GM23338 (cell line): ENCODE data around the gene PUM2. TPM values are rescaled to one million over a fixed set of nuclear protein-coding genes. Genes with fewer than 3 reads are reported as not detected.

ENCODE experiments used
- ATAC-seq: fragments of 200-7000 bp; cut with Tn5 transposase; 3 replicates; pipeline ENCODE4 v1.9.1; 2020
- DNase-seq: peaks from one replicate; pipeline ENCODE4 v3.0.0-alpha.2; 2015; ENCODE audit warnings: low spot score
- H2AFZ ChIP-seq: fragments of 200-600 bp; sonication (generic); 2 replicates; pipeline ENCODE4 v1.8.0; 2016; ENCODE audit warnings: antibody characterized with exemption, mild to moderate bottlenecking, moderate library complexity
- H3F3A ChIP-seq: fragments of 200-600 bp; sonication (generic); replicated peaks from 2 replicates; pipeline ENCODE4 v1.8.0; 2017; ENCODE audit warnings: antibody characterized with exemption, mixed run types, low read depth
- H3K27ac ChIP-seq: fragments of 200-600 bp; sonication (generic); 2 replicates; pipeline ENCODE4 v1.6.1; 2016; ENCODE audit warnings: low read depth
- H3K27me3 ChIP-seq: fragments of 200-600 bp; sonication (generic); 2 replicates; pipeline ENCODE4 v1.8.0; 2016; ENCODE audit warnings: mild to moderate bottlenecking, mixed run types, moderate library complexity; ENCODE audit not compliant: insufficient read depth
- H3K36me3 ChIP-seq: fragments of 200-600 bp; sonication (generic); 2 replicates; pipeline ENCODE4 v1.8.0; 2016; ENCODE audit warnings: mild to moderate bottlenecking; ENCODE audit not compliant: insufficient read depth
- H3K4me1 ChIP-seq: fragments of 200-600 bp; sonication (generic); 2 replicates; pipeline ENCODE4 v1.8.0; 2016; ENCODE audit warnings: mild to moderate bottlenecking, moderate library complexity; ENCODE audit not compliant: insufficient read depth
- H3K4me2 ChIP-seq: fragments of 200-600 bp; sonication (generic); 2 replicates; pipeline ENCODE4 v1.7.1; 2017; ENCODE audit warnings: mixed run types
- H3K4me3 ChIP-seq: fragments of 200-600 bp; sonication (generic); 2 replicates; pipeline ENCODE4 v1.6.1; 2016; ENCODE audit warnings: mixed run types
- H3K79me2 ChIP-seq: fragments of 200-600 bp; sonication (generic); replicated peaks from 2 replicates; pipeline ENCODE4 v1.8.0; 2017; ENCODE audit warnings: mild to moderate bottlenecking; ENCODE audit not compliant: insufficient read depth
- H3K9me2 ChIP-seq: fragments of 200-600 bp; sonication (generic); 2 replicates; pipeline ENCODE4 v1.8.0; 2017; ENCODE audit not compliant: insufficient read depth
- H4K20me1 ChIP-seq: fragments of 200-600 bp; sonication (generic); replicated peaks from 2 replicates; pipeline ENCODE4 v1.8.0; 2017; ENCODE audit warnings: mild to moderate bottlenecking; ENCODE audit not compliant: insufficient read depth
- H3K27ac Mint-ChIP-seq: 2 replicates; pipeline ENCODE4 v1.8.0; 2020; ENCODE audit warnings: inconsistent platforms, mild to moderate bottlenecking, moderate library complexity, mixed read lengths
- H3K27me3 Mint-ChIP-seq: 3 replicates; pipeline ENCODE4 v1.8.0; 2022; ENCODE audit warnings: low read depth, mild to moderate bottlenecking, moderate library complexity, mixed read lengths, inconsistent platforms; ENCODE audit not compliant: insufficient read depth, poor library complexity
- H3K36me3 Mint-ChIP-seq: 3 replicates; pipeline ENCODE4 v1.8.0; 2021; ENCODE audit warnings: low read depth, mild to moderate bottlenecking, inconsistent platforms, moderate library complexity, mixed read lengths
- H3K4me1 Mint-ChIP-seq: 3 replicates; pipeline ENCODE4 v1.8.0; 2020; ENCODE audit warnings: mild to moderate bottlenecking, inconsistent platforms, mixed read lengths
- H3K4me3 Mint-ChIP-seq: 3 replicates; pipeline ENCODE4 v1.8.0; 2021; ENCODE audit warnings: moderate library complexity, mild to moderate bottlenecking, inconsistent platforms, mixed read lengths
- H3K9me3 Mint-ChIP-seq: 3 replicates; pipeline ENCODE4 v1.8.0; 2020; ENCODE audit warnings: moderate library complexity, mild to moderate bottlenecking, inconsistent platforms, mixed read lengths
- CREB1 ChIP-seq: fragments of 250-450 bp; sonication (Bioruptor Pico); IDR thresholded peaks from 2 replicates; pipeline ENCODE4 v1.5.0; 2020; ENCODE audit warnings: low read depth, mild to moderate bottlenecking, moderate library complexity
- EZH2phosphoT487 ChIP-seq: fragments of 200-600 bp; sonication (generic); IDR thresholded peaks from one replicate; pipeline ENCODE4 v1.8.1; 2018; ENCODE audit warnings: antibody characterized with exemption; ENCODE audit not compliant: unreplicated experiment
- JUNB ChIP-seq: IDR thresholded peaks from one replicate; pipeline ENCODE4 v1.6.1; 2016; ENCODE audit warnings: antibody characterized with exemption; ENCODE audit not compliant: unreplicated experiment
- NANOG ChIP-seq: IDR thresholded peaks from 2 replicates; pipeline ENCODE4 v1.6.1; 2016; ENCODE audit warnings: antibody characterized with exemption, borderline replicate concordance
- STAT1 ChIP-seq: IDR thresholded peaks from one replicate; pipeline ENCODE4 v1.6.1; 2016; ENCODE audit warnings: antibody characterized with exemption; ENCODE audit not compliant: unreplicated experiment
- ZNF114 ChIP-seq: fragments of 250-450 bp; sonication (Bioruptor Pico); IDR thresholded peaks from 2 replicates; pipeline ENCODE4 v1.5.0; 2020; ENCODE audit warnings: mild to moderate bottlenecking, moderate library complexity
- ZNF331 ChIP-seq: fragments of 250-450 bp; sonication (Bioruptor Pico); IDR thresholded peaks from 2 replicates; pipeline ENCODE4 v1.5.0; 2020; ENCODE audit warnings: low read depth, mild to moderate bottlenecking, moderate library complexity
- polyA plus RNA-seq: library from polyadenylated mRNA; unstranded; fragments of >200 nt; fragmentation: Nextera tagmentation; extraction: Ambion mirVana; gene quantifications from 2 replicates; pipeline ENCODE4 v1.2.1, GENCODE V29; 2016
- total RNA-seq: library from RNA; depleted of rRNA; stranded (reverse); fragments of >200 nt; shearing (Covaris generic); gene quantifications from 2 replicates; pipeline ENCODE4 v1.2.3, GENCODE V29; 2014
- TF ChIP-seq, protein P1 (sequence below): fragments of 250-450 bp; sonication (Bioruptor Pico); IDR thresholded peaks from 2 replicates; pipeline ENCODE4 v1.5.0; 2020; ENCODE audit warnings: mild to moderate bottlenecking, moderate library complexity
- TF ChIP-seq, protein P2 (sequence below): IDR thresholded peaks from one replicate; pipeline ENCODE4 v1.6.1; 2018; ENCODE audit warnings: antibody characterized with exemption; ENCODE audit not compliant: unreplicated experiment
- TF ChIP-seq, protein P3 (sequence below), 2 experiments: fragments of 200-600 bp in 1 of 2; sonication (generic) in 1 of 2; conservative IDR thresholded peaks; 2 replicates each; pipeline versions ENCODE4 v1.5.1 to v1.6.1; 2016 to 2017; ENCODE audit warnings: antibody characterized with exemption in 2 of 2, low read depth in 2 of 2, mild to moderate bottlenecking in 2 of 2, moderate library complexity in 1 of 2

PUM2 gene
- total and polyA plus RNA-seq, 2 experiments from 2014 or later = 29.9 to 94.1 TPM

DNA sequence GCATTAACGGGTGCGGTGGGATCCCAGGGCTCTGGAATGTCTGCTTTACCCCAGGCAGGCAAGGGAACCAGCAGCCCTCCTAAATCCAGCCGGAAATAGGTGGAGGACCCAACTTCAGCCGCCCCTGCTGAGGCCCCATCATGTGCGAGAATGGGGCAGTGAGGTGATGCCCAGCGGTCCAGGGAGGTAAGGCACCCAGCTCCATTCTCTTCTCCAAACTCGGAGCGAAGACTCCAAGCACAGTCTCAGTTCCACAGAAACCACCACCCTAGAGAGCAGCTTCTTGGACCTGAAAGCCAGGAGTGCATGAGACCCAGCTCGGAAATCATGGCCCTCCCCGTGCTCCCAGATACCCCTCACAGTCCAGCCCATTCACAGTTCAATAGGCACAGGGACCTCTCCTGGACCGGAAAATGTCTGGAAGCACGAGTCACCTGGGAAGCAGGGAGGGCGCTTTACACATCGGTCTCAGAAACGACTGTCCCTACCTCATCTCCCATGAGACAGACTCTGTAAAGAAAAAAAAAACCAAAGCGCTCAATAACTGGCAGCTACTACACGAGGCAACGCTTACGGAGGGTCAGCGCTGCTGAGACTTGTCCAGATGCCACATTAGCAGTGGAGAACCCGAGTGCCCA, 127.8 kb downstream of the PUM2 start (continued):
- TF ChIP-seq, protein P1, sequence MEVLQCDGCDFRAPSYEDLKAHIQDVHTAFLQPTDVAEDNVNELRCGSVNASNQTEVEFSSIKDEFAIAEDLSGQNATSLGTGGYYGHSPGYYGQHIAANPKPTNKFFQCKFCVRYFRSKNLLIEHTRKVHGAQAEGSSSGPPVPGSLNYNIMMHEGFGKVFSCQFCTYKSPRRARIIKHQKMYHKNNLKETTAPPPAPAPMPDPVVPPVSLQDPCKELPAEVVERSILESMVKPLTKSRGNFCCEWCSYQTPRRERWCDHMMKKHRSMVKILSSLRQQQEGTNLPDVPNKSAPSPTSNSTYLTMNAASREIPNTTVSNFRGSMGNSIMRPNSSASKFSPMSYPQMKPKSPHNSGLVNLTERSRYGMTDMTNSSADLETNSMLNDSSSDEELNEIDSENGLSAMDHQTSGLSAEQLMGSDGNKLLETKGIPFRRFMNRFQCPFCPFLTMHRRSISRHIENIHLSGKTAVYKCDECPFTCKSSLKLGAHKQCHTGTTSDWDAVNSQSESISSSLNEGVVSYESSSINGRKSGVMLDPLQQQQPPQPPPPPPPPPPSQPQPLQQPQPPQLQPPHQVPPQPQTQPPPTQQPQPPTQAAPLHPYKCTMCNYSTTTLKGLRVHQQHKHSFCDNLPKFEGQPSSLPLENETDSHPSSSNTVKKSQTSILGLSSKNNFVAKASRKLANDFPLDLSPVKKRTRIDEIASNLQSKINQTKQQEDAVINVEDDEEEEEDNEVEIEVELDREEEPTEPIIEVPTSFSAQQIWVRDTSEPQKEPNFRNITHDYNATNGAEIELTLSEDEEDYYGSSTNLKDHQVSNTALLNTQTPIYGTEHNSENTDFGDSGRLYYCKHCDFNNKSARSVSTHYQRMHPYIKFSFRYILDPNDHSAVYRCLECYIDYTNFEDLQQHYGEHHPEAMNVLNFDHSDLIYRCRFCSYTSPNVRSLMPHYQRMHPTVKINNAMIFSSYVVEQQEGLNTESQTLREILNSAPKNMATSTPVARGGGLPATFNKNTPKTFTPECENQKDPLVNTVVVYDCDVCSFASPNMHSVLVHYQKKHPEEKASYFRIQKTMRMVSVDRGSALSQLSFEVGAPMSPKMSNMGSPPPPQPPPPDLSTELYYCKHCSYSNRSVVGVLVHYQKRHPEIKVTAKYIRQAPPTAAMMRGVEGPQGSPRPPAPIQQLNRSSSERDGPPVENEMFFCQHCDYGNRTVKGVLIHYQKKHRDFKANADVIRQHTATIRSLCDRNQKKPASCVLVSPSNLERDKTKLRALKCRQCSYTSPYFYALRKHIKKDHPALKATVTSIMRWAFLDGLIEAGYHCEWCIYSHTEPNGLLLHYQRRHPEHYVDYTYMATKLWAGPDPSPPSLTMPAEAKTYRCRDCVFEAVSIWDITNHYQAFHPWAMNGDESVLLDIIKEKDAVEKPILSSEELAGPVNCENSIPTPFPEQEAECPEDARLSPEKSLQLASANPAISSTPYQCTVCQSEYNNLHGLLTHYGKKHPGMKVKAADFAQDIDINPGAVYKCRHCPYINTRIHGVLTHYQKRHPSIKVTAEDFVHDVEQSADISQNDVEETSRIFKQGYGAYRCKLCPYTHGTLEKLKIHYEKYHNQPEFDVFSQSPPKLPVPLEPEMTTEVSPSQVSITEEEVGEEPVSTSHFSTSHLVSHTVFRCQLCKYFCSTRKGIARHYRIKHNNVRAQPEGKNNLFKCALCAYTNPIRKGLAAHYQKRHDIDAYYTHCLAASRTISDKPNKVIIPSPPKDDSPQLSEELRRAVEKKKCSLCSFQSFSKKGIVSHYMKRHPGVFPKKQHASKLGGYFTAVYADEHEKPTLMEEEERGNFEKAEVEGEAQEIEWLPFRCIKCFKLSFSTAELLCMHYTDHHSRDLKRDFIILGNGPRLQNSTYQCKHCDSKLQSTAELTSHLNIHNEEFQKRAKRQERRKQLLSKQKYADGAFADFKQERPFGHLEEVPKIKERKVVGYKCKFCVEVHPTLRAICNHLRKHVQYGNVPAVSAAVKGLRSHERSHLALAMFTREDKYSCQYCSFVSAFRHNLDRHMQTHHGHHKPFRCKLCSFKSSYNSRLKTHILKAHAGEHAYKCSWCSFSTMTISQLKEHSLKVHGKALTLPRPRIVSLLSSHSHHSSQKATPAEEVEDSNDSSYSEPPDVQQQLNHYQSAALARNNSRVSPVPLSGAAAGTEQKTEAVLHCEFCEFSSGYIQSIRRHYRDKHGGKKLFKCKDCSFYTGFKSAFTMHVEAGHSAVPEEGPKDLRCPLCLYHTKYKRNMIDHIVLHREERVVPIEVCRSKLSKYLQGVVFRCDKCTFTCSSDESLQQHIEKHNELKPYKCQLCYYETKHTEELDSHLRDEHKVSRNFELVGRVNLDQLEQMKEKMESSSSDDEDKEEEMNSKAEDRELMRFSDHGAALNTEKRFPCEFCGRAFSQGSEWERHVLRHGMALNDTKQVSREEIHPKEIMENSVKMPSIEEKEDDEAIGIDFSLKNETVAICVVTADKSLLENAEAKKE = no peak
- TF ChIP-seq CREB1 (CRISPR knock-in tag) = no peak

DNA sequence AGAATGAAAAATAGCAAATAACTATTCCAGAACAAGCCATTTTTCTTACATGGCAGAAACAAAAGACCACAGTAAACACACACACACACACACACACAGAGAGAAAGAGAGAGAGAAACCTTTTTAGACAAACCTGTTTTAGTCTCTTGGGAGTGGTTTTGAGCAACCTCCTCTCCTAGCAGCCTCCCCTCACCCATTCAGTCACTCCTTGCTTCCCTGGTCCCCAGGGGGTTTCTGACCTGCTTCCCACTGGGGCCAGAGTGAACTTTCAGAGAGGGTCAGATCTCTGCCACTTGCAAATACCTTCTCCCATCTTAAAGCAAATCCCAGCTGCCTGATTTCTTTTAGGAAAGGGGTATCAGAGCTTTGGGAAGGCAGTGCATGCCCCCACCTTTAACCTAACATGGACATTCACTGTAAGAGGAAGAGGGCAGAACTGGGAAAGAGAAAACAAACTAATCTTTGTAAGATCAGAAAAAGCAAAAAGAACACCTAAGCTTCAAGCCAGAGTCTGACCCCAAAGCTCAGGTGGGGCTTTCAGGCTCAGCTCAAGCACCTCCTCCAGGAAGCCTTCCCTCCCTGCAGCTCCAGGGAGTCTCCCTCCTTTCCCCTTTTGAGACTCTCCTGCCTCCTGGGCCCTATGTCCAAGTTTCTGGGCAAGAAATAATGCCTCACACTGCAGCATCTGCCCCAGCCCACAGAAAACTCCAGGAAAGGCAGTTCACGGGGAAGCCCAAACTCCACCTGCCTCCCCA, 128.5 kb downstream of the PUM2 start:
- Histone ChIP-seq H3K36me3 (no peaks in the 10 kb centered on the region), H3K79me2 (peaks cover 58% of the 10 kb centered on the region), H3K27ac (0 out of 2 replicates have a peak overlapping the region, but pooled peaks have one; percentile 32), H3K9me2 (no peaks in the 10 kb centered on the region), H3K27me3 (peaks cover 5% of the 10 kb centered on the region; the same call in 1 of the 2 replicates), H3K4me3 (peak overlapping the region; percentile 85; the same call in 1 of the 2 replicates), H2AFZ (no peak overlapping the region), H4K20me1 (peaks cover 7% of the 10 kb centered on the region; the same call in 1 of the 2 replicates), H3F3A (peaks cover 12% of the 10 kb centered on the region), H3K4me2 (peak overlapping the region; percentile 94), H3K4me1 (peaks cover 21% of the 10 kb centered on the region)
- H3K4me3 Mint-ChIP-seq = peak overlapping the region; percentile 76
- peaks cover 18% of the 10 kb centered on the region for H3K27me3 Mint-ChIP-seq
- peaks cover 3% of the 10 kb centered on the region; the same call in 1 of the 3 replicates for H3K9me3 Mint-ChIP-seq
- peaks cover 16% of the 10 kb centered on the region; the same call in 2 of the 3 replicates for H3K36me3 Mint-ChIP-seq
- no peak for DNase-seq
- ATAC-seq = no peak
- H3K27ac Mint-ChIP-seq = peak overlapping the region; percentile 67
- H3K4me1 Mint-ChIP-seq = peaks cover 33% of the 10 kb centered on the region
- TF ChIP-seq JUNB = no peak
- no peak for TF ChIP-seq STAT1
- no peak for TF ChIP-seq ZNF114 (CRISPR knock-in tag)
- TF ChIP-seq ZNF331 (CRISPR knock-in tag) = no peak
- TF ChIP-seq, protein P2, sequence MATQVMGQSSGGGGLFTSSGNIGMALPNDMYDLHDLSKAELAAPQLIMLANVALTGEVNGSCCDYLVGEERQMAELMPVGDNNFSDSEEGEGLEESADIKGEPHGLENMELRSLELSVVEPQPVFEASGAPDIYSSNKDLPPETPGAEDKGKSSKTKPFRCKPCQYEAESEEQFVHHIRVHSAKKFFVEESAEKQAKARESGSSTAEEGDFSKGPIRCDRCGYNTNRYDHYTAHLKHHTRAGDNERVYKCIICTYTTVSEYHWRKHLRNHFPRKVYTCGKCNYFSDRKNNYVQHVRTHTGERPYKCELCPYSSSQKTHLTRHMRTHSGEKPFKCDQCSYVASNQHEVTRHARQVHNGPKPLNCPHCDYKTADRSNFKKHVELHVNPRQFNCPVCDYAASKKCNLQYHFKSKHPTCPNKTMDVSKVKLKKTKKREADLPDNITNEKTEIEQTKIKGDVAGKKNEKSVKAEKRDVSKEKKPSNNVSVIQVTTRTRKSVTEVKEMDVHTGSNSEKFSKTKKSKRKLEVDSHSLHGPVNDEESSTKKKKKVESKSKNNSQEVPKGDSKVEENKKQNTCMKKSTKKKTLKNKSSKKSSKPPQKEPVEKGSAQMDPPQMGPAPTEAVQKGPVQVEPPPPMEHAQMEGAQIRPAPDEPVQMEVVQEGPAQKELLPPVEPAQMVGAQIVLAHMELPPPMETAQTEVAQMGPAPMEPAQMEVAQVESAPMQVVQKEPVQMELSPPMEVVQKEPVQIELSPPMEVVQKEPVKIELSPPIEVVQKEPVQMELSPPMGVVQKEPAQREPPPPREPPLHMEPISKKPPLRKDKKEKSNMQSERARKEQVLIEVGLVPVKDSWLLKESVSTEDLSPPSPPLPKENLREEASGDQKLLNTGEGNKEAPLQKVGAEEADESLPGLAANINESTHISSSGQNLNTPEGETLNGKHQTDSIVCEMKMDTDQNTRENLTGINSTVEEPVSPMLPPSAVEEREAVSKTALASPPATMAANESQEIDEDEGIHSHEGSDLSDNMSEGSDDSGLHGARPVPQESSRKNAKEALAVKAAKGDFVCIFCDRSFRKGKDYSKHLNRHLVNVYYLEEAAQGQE = no peak
- no peak for TF ChIP-seq NANOG
- TF ChIP-seq, protein P3, sequence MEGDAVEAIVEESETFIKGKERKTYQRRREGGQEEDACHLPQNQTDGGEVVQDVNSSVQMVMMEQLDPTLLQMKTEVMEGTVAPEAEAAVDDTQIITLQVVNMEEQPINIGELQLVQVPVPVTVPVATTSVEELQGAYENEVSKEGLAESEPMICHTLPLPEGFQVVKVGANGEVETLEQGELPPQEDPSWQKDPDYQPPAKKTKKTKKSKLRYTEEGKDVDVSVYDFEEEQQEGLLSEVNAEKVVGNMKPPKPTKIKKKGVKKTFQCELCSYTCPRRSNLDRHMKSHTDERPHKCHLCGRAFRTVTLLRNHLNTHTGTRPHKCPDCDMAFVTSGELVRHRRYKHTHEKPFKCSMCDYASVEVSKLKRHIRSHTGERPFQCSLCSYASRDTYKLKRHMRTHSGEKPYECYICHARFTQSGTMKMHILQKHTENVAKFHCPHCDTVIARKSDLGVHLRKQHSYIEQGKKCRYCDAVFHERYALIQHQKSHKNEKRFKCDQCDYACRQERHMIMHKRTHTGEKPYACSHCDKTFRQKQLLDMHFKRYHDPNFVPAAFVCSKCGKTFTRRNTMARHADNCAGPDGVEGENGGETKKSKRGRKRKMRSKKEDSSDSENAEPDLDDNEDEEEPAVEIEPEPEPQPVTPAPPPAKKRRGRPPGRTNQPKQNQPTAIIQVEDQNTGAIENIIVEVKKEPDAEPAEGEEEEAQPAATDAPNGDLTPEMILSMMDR (conservative IDR thresholded peaks at IDR 0.05; ENCODE audit: low read depth in 2 of 2) = no peak
- no peak for TF ChIP-seq EZH2phosphoT487
